NCI-H2196 (cell line): ENCODE measurements around the gene KCTD19.

ENCODE experiments used
- DNase-seq: peaks from one replicate; lab custom pipeline; 2025; ENCODE audit not compliant: unreplicated experiment; lab: John Stamatoyannopoulos, UW

The KCTD19 gene

GRCh38 chr16:67260426-67261063, 66.0 kb downstream of the KCTD19 start:
- DNase-seq, result peak; percentile 39

DNA sequence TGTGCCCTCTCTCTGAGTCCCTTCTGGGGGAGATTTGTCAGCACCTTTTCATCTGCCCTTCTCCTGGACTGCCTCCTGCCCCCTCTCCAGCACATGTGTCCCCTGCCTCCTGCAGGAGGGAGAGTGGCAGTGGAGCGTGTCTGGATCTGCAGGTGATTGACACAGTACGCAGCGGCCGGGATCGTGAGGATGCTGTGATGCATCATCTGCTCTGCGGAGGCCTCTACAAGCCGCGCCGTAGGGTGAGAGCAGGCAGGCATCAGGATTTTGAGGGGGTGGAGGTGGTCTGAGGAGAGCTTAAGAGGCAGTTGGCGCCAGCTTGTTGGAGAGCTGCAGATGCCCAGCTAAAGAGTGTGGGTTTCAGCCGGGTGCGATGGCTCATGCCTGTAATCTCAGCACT, 66.8 kb downstream of the KCTD19 start:
- DNase-seq, result no peak

DNA sequence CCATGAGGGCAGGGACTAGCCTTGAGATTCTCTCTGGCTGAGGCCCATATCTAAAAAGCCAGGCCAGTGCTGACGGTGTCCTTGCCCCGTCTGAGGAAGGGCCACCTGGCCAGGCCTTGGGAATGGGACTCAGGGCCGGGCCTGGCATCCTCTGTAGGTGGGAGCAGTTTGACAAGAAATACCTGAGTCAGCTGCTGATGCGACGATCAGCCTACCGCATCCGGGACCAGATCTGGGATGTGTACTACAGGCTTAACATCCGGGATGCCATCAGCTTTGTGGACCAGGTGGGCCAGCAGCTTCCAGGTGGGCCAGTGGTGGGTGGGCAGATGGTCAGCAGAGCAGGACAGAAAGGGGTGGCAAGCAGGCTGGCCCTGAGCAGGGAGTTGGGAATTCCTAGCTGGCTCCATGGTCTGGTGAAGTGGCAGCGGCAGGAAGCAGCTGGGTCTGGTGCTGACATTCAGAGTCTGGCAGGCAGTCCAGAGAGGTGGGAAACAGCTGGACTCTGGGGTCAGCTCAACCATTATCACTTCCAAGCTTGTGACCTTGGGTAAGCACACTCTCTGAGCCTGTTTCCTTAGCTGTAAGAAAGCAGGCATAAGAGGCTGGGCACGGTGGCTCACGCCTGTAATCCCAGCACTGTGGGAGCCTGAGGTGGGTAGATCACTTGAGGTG, 68.2 kb downstream of the KCTD19 start:
- DNase-seq, result no peak

GRCh38 chr16:67257486-67258160, 68.9 kb downstream of the KCTD19 start:
- DNase-seq, result no peak

DNA sequence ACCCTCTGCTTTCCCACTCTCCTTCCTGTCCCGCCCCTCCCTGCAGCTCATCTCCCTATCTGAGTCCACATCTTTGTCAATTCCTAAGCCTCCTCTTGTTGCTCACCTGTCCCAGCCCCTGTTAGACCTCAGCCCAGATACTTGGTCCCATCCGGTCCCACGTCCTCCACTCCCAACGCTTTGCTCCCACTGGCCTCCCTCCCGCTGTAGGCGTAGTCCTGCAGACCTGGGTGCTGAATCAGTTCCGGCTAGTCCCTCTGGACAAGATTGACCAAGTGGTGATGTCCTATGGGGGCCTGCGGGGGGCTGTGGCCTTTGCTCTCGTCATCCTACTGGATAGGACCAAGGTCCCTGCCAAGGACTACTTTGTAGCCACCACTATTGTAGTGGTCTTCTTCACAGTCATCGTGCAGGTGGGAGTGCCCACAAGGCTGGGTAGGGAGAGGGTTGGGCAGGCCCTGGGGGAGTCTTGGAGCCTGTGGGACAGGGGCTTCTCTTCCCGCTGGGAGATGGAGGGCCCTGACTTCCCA, 69.8 kb downstream of the KCTD19 start:
- no peak for DNase-seq

DNA sequence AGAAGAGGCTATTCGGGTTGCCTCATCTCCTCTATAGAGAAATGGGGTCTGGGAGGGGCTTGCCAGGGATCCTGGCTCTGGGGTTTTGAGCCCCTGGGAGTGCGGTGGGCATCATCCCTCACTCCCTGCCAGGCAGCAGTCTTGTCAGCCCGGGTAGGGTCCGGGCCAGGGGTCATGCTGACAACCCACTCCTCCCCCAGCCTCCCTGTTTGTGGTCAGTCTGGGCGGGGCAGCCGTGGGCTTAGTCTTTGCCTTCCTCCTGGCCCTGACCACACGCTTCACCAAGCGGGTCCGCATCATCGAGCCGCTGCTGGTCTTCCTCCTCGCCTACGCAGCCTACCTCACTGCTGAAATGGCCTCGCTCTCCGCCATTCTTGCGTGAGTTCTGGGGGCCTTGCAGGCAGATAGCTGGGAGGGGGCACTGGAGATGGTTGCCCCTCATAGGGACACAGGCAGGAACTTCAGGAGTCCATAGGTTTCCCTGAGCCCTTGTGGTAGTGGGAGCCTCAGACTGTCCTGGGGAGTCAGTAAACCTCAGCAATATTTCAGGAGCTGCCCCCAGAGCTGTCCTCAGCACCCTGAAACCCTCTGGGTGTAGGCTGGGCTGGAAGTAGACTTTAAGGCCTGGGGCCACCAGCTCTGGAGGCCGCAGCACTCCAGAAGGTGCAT, 70.9 kb downstream of the KCTD19 start:
- no peak for DNase-seq

DNA sequence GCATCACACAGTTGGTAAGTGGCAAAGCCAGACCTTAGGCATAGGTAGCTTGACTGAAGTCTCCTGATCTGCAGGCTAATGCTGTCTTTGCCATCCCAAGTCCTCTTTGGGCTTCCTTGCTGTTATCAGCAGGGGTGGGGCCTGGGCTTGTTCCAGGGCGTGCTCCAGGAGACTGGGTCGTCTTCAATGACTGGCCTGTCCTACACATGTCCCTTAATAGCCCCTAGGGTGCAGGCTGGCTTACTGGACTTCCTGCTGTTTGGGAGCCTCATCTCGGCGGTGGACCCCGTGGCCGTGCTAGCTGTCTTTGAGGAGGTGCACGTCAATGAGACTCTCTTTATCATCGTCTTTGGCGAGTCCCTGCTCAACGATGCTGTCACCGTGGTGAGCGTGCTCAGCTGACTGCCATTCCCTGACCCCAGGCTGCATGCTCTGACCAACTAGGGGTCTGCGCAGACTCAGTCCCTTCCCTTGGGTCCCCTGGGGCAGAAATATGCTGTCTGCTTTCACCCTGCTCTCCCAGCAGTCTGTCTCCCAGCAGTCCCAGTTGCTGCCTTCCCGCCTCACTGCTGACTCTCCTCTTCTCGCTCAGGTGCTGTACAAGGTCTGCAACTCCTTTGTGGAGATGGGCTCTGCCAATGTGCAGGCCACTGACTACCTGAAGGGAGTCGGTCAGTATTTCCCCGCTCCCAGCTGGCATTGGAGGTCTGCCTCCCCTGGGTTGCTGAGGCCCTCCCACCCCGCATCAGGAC, 71.6 kb downstream of the KCTD19 start:
- no peak for DNase-seq

GRCh38 chr16:67252609-67253497, 73.7 kb downstream of the KCTD19 start:
- DNase-seq, result no peak

GRCh38 chr16:67250045-67250327, 76.6 kb downstream of the KCTD19 start:
- DNase-seq, result no peak

DNA sequence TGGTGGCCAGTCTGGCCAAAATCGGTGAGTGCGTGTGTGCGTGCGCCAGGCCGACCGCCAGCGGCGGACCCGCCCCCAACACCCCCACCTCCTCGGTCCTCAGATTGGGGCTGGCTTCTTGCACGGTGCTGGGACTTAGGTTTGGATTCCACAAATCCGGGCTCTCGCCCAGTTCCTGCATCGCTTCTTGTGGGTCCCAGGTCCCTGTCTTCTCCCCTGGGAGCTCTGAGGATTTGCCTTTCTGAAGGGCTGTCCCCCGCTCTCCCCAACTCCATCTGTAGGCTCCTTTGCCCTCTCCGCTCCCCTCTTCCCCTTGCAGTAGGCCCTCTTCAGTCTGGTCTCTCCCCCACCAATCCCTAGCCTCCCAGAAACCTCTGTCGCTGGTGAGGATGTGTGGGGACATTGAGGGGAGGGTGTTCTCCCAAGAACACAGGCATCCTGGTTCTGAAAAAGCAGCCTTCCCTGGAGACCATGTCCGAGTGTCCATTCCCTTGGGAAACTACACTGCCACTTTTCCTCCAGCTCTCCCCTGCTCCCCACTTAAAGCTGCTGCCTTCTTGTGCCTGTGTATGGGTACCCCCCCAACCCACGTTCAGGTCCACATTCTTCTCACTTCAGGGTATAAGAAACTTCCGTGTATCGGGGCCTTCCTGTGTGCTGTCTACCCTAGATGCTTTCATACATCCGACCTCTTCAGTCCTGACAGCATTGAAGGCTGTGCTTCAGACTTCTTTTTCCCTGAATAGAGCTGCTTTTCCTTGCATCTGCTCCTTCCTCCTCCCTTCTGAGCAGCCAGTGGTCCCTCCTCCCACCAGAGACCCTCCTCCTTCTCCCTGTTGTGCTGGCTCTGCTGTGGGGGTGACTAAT, 77.1 kb downstream of the KCTD19 start:
- DNase-seq, result no peak

GRCh38 chr16:67248401-67249177, 78.0 kb downstream of the KCTD19 start, which contains the start of gene SLC9A5:
Gene SLC9A5, plus strand, starts transcription at chr16:67248979. Its CDS starts 36 bp downstream, at chr16:67249015.
- no peak for DNase-seq

DNA sequence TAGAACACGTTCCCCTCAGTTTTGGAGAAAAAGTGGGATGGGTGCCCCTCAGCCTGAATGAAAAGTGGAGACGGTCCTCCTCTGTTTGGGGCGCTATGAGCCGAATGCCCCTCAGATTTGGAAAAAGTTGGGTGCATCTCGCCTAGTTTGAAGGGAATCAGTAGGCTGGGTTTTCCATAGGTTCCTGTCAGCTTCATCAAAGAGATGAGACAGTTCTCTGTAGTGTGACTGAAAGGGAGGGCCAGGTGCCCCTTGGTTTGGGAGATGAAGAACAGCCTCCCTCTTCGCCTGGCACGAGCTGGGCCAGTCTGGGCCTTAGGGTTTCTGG, 78.5 kb downstream of the KCTD19 start:
- DNase-seq, result no peak

GRCh38 chr16:67247192-67248072, 79.1 kb downstream of the KCTD19 start, which contains the start of gene FHOD1:
Gene FHOD1, minus strand, starts transcription at chr16:67247481. Its CDS starts 71 bp downstream, at chr16:67247410.
- DNase-seq, result peak; percentile 79

- DNase-seq, result peak; percentile 69
Observed at GRCh38 chr16:67246756-67247191, 79.8 kb downstream of the KCTD19 start.

GRCh38 chr16:67246081-67246755, 80.3 kb downstream of the KCTD19 start:
- DNase-seq, result peak; percentile 52

GRCh38 chr16:67245674-67246080, 80.9 kb downstream of the KCTD19 start:
- DNase-seq, result no peak

GRCh38 chr16:67245186-67245585, 81.4 kb downstream of the KCTD19 start:
- DNase-seq, result no peak
